Stimulated activated CD8-positive, alpha-beta memory T cell treated with anti-CD3 and anti-CD28 coated beads, Interleukin-12 subunit alpha, Interleukin-12 subunit beta, amount 100 ng/mL, for 4 hours (primary cell): ENCODE results near the gene EZH1.

Experiments
- DNase-seq: peaks from one replicate; pipeline ENCODE4 v3.0.0-alpha.2; 2020; ENCODE audit warnings: low read depth

The EZH1 gene

GRCh38 chr17:42709561-42709960 lies 35.3 kb downstream of the EZH1 start:
- DNase-seq, result no peak

- no peak for DNase-seq
Observed at GRCh38 chr17:42708588-42708987, 36.3 kb downstream of the EZH1 start.

- no peak for DNase-seq
Observed at GRCh38 chr17:42706732-42707131, 38.1 kb downstream of the EZH1 start.

- no peak for DNase-seq
Observed at GRCh38 chr17:42704837-42705494, 39.9 kb downstream of the EZH1 start.

- no peak for DNase-seq
Observed at GRCh38 chr17:42704490-42704836, 40.4 kb downstream of the EZH1 start.

GRCh38 chr17:42702446-42702845 lies 42.4 kb downstream of the EZH1 start:
- DNase-seq, result no peak

- DNase-seq, result no peak
Observed at GRCh38 chr17:42700586-42701289, 44.1 kb downstream of the EZH1 start.

GRCh38 chr17:42699415-42699740 lies 45.5 kb downstream of the EZH1 start:
- no peak for DNase-seq

- DNase-seq, result no peak
Observed at GRCh38 chr17:42698736-42699414, 46.0 kb downstream of the EZH1 start.

- DNase-seq, result no peak
Observed at GRCh38 chr17:42697108-42697811, 47.6 kb downstream of the EZH1 start.

- no peak for DNase-seq
Observed at GRCh38 chr17:42695500-42695899, 49.3 kb downstream of the EZH1 start.

GRCh38 chr17:42694524-42694923 lies 50.3 kb downstream of the EZH1 start:
- DNase-seq, result no peak

GRCh38 chr17:42692489-42692888 lies 52.4 kb downstream of the EZH1 start:
- DNase-seq, result no peak

GRCh38 chr17:42691021-42691545 lies 53.8 kb downstream of the EZH1 start:
- no peak for DNase-seq

GRCh38 chr17:42690596-42690995 lies 54.2 kb downstream of the EZH1 start:
- DNase-seq, result no peak

- no peak for DNase-seq
Observed at GRCh38 chr17:42687707-42688320, 57.0 kb downstream of the EZH1 start.

- DNase-seq, result no peak
Observed at GRCh38 chr17:42686520-42687128, 58.2 kb downstream of the EZH1 start.

- no peak for DNase-seq
Observed at GRCh38 chr17:42685831-42686230, 59.0 kb downstream of the EZH1 start.

- no peak for DNase-seq
Observed at GRCh38 chr17:42684929-42685556, 59.8 kb downstream of the EZH1 start.

GRCh38 chr17:42683407-42684034 lies 61.3 kb downstream of the EZH1 start:
- no peak for DNase-seq
